ENCODE results near the gene TBX4. TPM values are rescaled to one million over a fixed set of nuclear protein-coding genes. Genes with fewer than 3 reads are reported as not detected.

TBX4 gene
- total RNA-seq, 1 experiment from 2014 or later: not detected

DNA sequence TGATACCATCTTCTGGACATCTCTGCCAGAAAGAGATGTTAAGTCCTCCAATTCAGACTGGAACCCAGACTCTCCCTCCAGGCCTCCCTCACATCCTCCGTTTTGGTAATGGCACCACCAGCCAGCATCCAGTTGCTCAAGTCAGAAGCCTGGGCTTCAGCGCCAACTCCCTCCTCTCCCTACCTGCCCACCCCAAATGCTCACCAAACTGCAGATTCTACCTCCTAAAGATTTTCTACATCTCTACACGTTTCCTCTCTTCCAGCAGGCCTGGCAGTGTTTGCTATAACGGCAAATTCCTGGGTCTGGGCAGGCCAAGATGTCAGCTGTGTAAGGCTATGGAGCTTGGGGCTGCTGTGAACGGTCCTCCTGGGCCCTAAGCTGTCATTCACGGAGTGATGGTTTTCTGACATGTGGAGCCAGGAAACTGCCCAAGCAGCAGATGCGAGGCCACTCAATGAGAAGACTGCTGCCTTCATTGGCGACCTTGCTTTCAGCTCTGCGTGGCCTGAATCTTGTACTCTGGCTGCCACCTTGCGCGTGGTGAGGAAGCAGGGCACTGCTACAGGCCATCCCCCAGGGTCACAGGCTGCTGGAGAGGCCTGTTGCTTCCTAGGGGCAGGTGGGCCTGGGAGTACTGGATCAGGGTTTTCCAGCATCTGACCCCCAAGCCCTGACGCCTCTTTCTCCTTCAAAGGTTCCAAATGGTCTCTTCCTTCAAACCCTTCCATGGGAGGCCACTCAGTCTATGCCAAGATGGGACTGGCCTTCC lies 37.7 kb downstream of the TBX4 start:
- Histone ChIP-seq H3K9me3 (ENCODE audit: insufficient read depth, low read depth) (no peaks in the 10 kb centered on the region), H3F3A (ENCODE audit: insufficient read depth, low read depth) (peaks cover 3% of the 10 kb centered on the region; the same call in 1 of the 2 replicates), H4K20me1 (ENCODE audit: insufficient read depth) (no peaks in the 10 kb centered on the region), H3K4me2 (no peak overlapping the region), H2AFZ (no peak overlapping the region), H3K4me1 (replicated peaks; ENCODE audit: insufficient read depth) (0 out of 2 replicates have a peak, but pooled peaks cover 3% of the 10 kb centered on the region), H3K79me2 (ENCODE audit: low read depth) (no peaks in the 10 kb centered on the region), H3K27ac (no peak overlapping the region), H3K9me2 (ENCODE audit: insufficient read depth) (no peaks in the 10 kb centered on the region), H3K36me3 (ENCODE audit: low read depth) (no peaks in the 10 kb centered on the region), H3K27me3 (ENCODE audit: insufficient read depth, low read depth) (no peaks in the 10 kb centered on the region), H3K4me3 (no peak overlapping the region)
- DNase-seq: no peak
- BruUV-seq (replicated peaks): no TSS peak
- intact Hi-C loops (cut with micrococcal nuclease; ENCODE audit: unreplicated experiment): no loop called here
- TF ChIP-seq CTCF (conservative IDR thresholded peaks at IDR 0.05) (no peak), EZH2 (IDR thresholded peaks at IDR 0.05; ENCODE audit: low read depth) (no peak)
- ChIA-PET POLR2A (ENCODE audit: unreplicated experiment) (no interaction called here), CTCF (no interaction called here)

DNA sequence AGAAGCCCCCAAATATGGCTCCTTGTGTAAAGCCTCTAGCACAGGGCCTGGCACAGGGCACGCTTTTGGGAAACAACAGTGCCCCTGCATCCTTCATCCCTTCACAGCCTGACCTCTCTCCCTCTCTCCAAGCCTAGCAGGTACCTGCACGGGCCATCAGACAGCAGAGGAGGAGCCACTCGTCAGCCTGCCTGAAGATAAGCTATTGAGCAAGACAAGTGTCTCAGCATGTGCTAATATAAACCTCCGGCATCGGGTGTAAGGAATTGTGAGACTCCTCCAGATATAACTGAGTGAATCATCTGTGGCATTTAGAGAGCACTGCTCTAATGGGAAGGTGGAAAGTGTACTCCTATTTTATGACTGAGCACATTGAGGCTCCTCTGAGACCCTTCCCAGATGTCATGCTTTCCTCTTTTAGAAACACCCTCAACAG lies 38.3 kb downstream of the TBX4 start:
- Histone ChIP-seq H3F3A (ENCODE audit: insufficient read depth, low read depth) (peaks cover 3% of the 10 kb centered on the region; the same call in 1 of the 2 replicates), H3K4me1 (replicated peaks; ENCODE audit: insufficient read depth) (0 out of 2 replicates have a peak, but pooled peaks cover 7% of the 10 kb centered on the region), H3K9me2 (ENCODE audit: insufficient read depth) (no peaks in the 10 kb centered on the region), H3K27ac (no peak overlapping the region), H3K27me3 (ENCODE audit: insufficient read depth, low read depth) (no peaks in the 10 kb centered on the region), H3K4me3 (no peak overlapping the region), H3K36me3 (ENCODE audit: low read depth) (no peaks in the 10 kb centered on the region), H3K9me3 (ENCODE audit: insufficient read depth, low read depth) (no peaks in the 10 kb centered on the region), H3K4me2 (no peak overlapping the region), H2AFZ (no peak overlapping the region), H3K79me2 (ENCODE audit: low read depth) (no peaks in the 10 kb centered on the region), H4K20me1 (ENCODE audit: insufficient read depth) (no peaks in the 10 kb centered on the region)
- intact Hi-C loops (cut with micrococcal nuclease; ENCODE audit: unreplicated experiment): no loop called here
- POLR2A ChIA-PET (ENCODE audit: unreplicated experiment): no interaction called here
- TF ChIP-seq CTCF (conservative IDR thresholded peaks at IDR 0.05): no peak
- no peak for TF ChIP-seq EZH2 (IDR thresholded peaks at IDR 0.05; ENCODE audit: low read depth)
- CTCF ChIA-PET: no interaction called here
- peak in 1 of 2 experiments; percentile 77 for DNase-seq
- no TSS peak for BruUV-seq (replicated peaks)

DNA sequence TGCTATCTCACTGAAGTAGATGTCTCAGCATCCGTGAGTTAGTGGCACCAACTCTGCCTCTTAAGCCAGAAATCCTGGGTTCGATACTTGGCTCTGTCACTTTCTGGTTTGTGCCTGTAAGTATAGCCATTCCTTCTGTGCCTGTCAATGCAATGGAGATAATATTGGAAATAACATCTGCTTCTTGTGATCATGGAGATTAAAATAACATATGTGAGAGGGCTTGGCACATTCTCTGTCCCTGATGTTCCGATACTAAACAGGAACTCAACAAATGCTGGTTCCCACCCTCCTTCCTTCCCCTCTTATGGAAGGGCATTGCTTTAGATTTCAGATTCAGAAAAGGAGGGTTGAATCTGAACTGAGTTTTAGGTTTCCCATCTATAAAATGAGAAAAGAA lies 39.8 kb downstream of the TBX4 start:
- Histone ChIP-seq H3K9me2 (ENCODE audit: insufficient read depth) (no peaks in the 10 kb centered on the region), H3K9me3 (ENCODE audit: insufficient read depth, low read depth) (no peaks in the 10 kb centered on the region), H3K36me3 (ENCODE audit: low read depth) (no peaks in the 10 kb centered on the region), H3K27me3 (ENCODE audit: insufficient read depth, low read depth) (no peaks in the 10 kb centered on the region), H4K20me1 (ENCODE audit: insufficient read depth) (no peaks in the 10 kb centered on the region), H3K27ac (no peak overlapping the region), H3K4me2 (no peak overlapping the region), H3K4me3 (no peak overlapping the region), H3K79me2 (ENCODE audit: low read depth) (no peaks in the 10 kb centered on the region), H2AFZ (no peak overlapping the region), H3K4me1 (replicated peaks; ENCODE audit: insufficient read depth) (peaks cover 17% of the 10 kb centered on the region), H3F3A (ENCODE audit: insufficient read depth, low read depth) (peaks cover 3% of the 10 kb centered on the region; the same call in 1 of the 2 replicates)
- no TSS peak for BruUV-seq (replicated peaks)
- ChIA-PET POLR2A (ENCODE audit: unreplicated experiment) (no interaction called here), CTCF (no interaction called here)
- intact Hi-C loops (cut with micrococcal nuclease; ENCODE audit: unreplicated experiment): no loop called here
- DNase-seq: no peak
- no peak for TF ChIP-seq EZH2 (IDR thresholded peaks at IDR 0.05; ENCODE audit: low read depth)
- TF ChIP-seq CTCF (conservative IDR thresholded peaks at IDR 0.05): no peak

All from PC-9 (cell line).